Stimulated activated CD4-positive, alpha-beta T cell treated with anti-CD3 and anti-CD28 coated beads, Interleukin-12 subunit alpha, Interleukin-12 subunit beta, amount 100 ng/mL, for 24 hours (primary cell): Measurements from ENCODE around the gene RERG.
"Not testable (repeated sequence)": the region's sequence is repeated elsewhere in the genome, so short reads cannot be mapped to it uniquely, and the experiment has no call there.

ENCODE experiments used
- DNase-seq, 2 experiments: peaks; one replicate each; pipeline ENCODE4 v3.0.0-alpha.2; 2020; ENCODE audit warnings: low read depth in 2 of 2

The RERG gene

DNA sequence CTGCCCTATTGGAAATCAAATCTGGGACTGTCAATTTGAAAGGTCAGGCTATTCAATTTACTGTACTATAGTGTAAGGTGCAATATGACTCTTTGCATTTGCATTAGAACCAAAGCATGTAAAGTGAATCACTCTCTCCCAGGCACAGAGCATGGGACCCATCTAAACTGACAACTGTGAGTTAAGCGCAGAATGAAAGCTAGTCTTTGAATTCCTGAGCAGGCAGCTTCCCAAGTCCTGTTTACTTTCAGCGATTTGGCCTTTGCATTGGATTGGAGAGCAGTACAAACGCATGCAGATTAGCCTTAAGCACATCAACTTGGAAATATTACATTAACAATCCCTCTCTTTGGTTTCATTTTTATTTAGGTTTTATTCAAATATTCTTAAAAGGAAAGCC, 74.6 kb downstream of the RERG start:
- DNase-seq: no peak

DNA sequence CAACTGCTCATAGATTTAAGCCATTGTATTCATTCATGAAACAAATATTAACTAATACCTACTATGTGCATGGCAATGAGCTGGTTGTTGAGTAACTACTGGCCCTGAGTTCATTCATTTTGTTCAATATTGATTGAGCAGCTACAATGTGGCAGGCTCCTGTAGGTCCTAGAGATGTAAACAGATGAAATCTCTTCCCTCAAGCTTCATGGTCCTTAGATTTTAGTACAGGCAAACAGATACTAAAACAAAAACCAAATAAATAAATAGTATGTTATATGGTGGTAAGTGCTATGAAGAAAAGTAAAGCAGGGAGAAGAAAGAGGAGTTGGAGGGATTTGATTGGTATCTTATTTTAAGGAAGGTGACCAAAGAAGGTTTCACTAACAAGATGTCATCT, 77.8 kb downstream of the RERG start:
- no peak for DNase-seq

DNA sequence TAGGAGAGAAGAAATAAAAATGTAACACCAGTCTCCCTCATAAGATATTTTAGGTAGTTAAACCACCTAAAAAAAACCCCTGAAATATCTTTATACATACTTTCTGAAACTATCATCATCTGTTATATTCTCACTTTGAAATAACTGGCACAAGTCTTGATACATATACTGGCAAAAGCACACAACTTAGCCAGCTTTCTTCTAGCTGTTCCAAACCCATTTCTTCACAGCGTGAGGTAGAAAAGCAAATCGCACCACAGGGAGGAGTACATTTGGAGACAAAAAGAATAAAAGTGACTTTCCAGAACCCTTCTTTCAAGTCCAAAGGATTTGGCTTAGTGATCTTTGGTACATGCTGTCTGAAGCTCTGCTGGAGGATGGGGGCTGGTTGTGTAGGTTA, 78.5 kb downstream of the RERG start:
- DNase-seq: no peak

DNA sequence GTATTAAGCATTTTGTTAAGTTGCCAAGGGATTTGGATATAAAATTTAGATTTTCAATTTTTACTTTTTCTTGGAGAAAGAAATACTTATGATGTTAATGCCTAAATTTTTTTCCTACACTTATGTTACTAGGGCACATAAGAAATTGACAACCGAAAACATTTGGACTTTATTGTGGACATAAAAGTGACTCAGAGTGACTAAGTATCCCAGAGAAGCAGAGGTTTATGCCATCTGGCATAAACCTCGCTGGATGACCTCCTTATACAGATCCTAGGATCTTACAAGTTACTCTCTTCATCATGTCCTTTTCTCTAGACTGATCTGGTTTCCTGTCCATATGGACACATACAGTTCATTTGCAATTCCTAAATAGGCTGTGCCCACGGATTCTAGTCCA, 89.8 kb downstream of the RERG start:
- no peak for DNase-seq

DNA sequence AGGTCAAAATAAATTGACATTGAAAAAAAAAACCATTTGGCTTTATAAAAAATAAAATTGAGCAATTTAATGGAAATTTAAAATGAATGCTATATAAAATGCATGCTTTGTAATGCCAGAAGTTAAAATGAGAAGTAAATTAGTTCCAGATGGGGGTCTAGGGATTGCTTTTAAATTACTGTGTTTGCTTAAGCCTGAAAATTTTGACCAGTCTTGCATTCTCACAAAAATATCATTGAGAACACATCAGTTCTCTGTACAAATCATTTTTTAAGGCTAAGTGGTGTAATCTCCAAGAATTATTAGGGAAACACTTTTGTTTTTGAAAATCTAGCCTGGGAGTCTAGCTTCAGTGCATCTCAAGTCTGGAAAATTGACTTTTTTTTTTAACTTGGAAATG, 90.7 kb downstream of the RERG start:
- no peak for DNase-seq

DNA sequence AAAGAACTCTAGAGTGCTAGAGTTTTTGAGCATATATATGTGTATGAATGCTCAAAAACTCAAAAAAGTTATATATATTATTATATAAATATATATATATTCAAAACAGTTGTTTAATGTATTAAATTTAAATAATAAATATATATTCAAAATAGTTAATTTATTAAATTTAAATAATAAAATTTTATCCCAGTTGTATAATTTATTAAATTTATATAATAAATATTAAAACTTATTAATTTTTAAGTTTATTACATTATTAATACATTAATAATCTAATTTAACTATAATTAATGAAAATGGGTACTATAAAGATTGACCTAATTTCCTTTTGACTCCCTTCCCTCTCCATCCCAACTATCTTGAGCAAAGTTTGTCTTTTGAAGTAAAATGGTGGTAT, 97.8 kb downstream of the RERG start:
- DNase-seq: no peak

DNA sequence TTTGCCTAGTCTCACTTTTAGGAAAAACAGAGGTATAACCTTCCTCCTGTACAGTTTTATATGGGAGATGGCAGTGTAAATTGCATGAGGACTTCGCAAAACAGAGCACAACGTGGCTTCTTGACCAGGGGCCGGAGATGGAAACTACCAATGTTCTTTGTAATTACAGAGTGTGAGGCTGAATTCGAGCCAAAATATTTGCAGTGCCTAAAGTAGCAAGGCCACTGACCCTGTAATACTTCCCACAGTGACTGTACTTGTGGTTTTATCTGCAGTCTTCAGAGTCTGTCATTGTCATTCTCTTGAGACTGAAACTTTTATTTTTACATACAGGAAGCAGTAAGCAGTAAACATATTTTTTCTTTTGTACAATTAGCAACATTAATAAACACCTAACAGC, 98.9 kb downstream of the RERG start:
- DNase-seq: no peak

DNA sequence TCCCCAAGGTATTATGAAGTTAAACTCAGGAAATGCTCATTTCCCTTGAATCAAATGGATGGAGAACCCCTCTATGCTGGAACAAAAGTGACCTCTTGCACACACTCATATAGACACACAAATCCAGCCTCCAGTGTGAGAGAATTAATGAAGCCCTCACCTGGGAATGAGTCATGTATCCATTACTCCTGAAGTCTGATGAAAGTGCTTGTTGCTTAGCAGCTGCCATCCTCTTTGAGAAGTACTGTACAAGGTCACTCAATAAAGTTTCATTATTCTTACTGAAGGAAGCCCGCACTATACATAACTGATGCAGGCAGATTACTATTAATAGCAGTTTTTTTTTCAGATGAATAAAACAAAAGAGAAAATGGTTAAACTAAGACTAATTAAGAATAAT, 102.3 kb downstream of the RERG start:
- no peak for DNase-seq

DNA sequence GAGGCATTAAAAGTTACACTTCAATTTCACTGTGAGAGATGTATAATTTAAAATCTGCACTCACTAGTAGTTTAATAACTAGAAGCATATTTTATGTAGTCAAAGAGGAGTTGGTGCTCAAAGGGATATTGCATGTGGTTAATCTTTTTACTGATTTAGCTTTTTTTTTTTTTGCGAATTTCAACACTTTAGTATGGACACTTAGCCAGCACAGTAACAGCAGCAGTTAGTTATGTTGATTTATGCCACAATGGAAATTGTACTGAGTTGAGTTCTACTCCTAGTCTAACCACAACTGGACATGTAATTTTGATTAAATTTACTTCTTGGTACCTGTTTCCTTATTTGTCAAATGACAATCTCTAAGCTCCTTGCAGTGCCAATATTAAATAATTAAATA, 104.2 kb downstream of the RERG start:
- DNase-seq: no peak

DNA sequence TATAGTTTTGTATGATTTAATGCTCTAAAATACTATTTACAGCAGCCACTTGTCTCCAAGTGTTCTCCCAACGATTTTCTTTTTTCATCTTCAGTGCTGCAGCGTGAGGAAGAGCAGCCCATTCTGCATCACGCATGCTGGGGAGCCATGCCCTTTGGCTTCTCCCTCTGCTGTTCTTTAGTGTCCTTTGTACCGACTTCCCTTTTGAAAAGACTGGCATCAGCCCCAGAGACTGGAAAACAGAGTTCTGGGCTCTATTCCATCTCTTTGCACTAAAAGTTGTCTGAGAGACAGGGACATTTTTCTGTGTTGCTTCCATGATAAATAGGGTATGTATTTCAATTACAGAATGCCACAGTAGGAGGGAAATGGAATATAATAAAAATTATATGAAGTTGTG, 105.1 kb downstream of the RERG start:
- DNase-seq: no peak

DNA sequence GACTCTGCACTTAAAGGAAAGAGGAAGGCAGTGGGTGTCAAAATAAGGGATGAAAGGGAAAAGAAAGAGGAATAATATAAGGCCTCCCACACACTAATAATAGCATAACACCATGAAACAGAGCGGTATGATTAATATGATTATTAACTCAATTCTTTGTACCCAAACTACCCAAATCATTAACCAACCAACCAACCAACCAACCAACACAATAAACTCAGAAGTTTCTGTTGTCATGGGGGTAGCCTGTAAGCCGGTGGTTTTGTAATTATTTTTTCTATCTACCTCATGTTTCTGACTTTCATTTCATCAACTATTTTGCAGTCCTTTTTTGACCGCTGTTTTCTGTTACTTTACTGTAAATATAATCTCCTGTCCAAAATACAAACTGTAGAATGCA, 105.8 kb downstream of the RERG start:
- DNase-seq: no peak

DNA sequence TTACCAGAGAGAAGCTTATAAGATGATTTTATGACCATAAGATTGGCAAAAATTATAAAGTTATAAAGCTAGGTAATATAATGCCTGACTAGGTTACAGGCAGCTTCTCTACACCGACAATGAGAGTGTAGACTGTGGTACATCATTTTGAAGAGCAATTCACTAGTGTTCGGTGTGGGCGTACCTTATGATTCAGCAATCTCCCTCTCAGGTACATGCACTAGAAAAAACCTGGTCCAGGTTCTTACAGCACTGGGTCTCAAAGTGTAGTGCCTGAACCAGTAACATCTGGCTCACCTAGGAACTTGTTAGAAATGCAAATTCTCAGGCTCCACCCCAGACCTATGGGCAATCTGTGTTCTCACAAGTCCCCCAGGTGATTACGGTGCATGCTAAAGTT, 106.7 kb downstream of the RERG start:
- DNase-seq: no peak

DNA sequence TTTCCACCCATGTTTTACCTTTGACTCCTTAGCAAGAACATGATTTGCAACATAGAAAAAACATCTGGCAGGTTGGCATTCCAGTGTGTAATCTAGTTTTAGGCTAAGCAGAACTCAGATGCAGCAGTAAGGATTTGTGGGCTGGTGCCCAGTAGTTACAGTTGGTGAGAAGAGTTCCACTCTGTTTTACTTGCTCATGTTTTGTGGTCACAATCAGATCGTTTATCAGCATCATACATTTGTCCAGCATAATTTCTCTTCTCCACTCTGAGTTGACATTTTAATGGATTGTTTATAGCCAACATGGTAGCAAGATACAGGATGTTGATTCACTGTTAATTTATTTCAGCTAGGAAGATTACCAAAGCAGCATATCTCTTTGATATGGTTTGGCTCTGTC, 128.4 kb downstream of the RERG start:
- DNase-seq: no peak

DNA sequence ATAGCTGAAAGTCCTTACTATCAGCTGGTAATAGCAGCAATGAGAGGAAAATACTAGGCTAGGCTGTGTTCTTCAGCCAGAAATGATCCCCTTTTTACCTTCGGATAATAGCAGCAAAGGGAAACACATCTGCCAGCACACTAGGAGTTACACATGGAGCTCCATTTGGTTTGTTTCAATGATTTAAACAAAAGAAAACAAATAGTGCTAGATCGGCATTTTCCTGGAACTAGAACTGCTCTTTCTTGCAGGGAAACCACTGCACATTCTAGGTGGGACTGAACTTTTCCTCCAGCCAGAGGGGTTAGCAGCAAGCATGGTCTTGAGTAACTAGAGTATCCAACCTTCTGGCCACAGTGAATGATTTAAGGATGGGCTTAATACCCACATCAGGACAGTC, 130.8 kb downstream of the RERG start:
- DNase-seq: no peak

DNA sequence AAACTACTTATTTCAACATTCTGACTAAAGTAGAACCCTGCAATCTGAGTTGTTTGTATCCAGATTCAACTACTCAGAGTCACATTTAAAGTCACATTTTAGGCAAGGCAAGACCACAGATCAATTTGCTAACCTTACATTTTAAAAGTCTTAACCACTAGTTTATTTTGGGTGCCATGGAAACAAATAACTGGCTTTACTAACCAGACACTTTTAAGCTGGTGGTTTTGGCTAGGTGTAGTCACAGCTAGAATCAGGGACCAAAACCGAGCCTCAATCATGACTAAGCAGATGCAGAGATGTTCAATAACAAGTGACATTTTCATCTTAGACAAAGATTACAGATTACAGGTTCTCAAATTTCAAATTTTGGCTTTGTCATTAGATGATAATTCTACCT, 133.1 kb downstream of the RERG start:
- no peak for DNase-seq

DNA sequence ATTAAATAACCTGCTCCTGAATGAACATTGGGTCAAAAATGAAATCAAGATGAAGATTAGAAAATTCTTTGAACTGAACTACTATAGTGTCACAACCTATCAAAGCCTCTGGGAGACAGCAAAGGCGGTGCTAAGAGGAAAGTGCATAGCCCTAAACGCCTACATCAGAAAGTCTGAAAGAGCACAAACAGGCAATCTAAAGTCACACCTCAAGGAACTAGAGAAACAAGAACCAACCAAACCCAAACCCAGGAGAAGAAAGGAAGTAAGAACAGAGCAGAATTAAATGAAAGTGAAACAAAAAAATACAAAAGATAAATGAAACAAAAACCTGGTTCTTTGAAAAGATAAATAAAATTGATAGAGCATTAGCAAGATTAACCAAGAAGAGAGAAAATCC, 143.5 kb downstream of the RERG start:
- not testable (repeated sequence) for DNase-seq

DNA sequence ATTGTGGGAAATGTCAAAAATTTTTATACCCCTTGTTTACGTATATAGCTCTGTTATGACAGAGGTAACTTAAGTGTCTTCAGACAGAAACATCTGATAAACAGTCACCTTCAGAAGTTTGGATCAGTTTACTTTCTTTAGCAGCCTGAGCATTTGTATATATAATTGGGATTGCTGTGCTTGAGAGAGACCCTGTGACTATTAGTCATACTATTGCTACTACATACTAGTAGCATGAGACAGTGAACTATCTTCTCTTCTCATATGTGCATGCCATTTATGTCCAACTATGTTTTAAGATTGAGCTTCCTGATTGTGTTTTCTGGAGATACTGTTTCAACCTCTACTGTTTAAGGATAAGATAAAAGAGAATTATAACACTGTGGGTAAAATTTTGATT, 146.9 kb downstream of the RERG start:
- DNase-seq: no peak

DNA sequence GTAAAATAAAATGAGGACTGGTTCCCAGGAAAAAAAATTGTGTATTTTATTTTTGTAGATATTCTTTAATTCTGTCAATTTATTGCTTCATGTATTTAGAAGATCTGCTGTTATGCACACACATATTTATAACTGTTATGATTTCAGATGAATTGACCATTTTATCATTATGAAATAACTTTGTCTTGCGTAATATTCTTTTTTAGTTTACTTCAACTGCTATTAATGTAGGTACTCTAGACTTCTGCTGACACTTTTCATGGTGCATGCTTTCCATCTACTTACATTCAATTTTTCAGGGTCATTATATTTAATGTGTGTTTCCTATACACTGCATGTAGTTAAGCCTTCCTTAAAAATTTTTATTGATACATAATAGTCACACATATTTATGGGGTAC, 162.1 kb downstream of the RERG start:
- DNase-seq: no peak
